Measurements from ENCODE around the gene MINDY4.

MINDY4 gene

DNA sequence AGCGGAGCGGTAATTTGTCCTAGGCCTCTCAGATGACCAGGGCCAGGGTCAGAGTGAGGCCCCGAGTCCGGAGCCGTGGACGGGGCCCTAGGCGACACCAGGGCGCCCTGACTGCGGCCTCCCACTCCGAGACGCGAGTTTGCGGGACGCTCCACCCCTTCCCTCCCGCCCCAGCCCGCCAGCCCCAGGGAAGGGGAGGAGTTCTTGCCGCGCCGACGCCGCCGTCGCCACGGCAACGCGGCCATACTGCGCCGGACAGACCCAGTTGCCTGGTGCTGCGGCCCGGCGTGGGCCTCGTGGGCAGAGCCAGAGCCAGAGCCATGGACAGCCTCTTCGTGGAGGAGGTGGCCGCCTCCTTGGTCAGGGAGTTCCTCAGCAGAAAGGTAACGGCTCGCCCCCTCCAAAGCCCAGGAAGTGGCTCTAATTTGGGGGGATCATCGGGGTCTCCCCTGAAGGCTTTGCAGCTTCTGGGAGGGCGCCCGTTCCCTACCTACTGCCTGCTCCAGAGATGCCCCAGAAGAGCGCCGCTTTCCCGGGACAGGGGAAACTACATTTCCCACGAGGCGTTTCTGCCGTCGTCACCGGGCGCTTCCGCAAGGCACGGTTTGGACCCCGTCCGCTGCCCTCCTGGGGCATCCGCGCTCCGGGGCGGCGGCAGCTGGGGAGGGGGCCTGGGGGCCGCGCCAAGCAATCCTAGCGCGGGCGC lies at the start of gene MINDY4:
Gene MINDY4, plus strand, starts transcription at position 244 of the 706 bp plus-strand sequence. Its CDS starts 77 bp downstream, at position 321.
- Mint-ChIP-seq H3K27ac (peak within 1 kb of the TSS; percentile 60), H3K36me3 (ENCODE audit: low read depth) (no peaks in the 10 kb centered on the region), H3K9me3 (no peaks in the 10 kb centered on the region), H3K4me3 (peak within 1 kb of the TSS; percentile 82), H3K4me1 (ENCODE audit: low read depth) (peaks cover 12% of the 10 kb centered on the region), H3K27me3 (no peaks in the 10 kb centered on the region)

DNA sequence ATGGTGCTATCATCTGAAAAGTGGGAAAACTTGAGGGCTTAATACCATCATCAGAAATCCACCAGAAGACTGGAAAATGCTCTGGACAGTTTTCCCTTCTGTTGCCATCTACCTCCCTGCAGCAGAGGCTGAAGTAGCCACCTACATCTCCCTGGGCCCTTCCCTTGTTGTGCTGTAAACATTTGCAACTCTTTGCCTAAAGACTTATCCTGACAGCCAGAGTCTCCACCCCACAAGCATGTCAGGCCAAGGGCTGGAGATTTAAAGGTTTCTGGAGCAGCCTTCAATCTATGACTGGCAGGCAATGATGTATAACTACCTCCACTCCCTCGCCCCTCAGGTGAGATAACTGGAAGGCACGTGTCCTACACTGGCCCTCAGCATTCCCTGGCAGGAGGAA lies 49.0 kb upstream of the MINDY4 start:
- no peak overlapping the region for H3K4me3 Mint-ChIP-seq
- H3K27me3 Mint-ChIP-seq: no peaks in the 10 kb centered on the region
- H3K36me3 Mint-ChIP-seq (ENCODE audit: low read depth): peaks cover 23% of the 10 kb centered on the region
- peaks cover 20% of the 10 kb centered on the region for H3K9me3 Mint-ChIP-seq
- H3K27ac Mint-ChIP-seq: no peak overlapping the region
- H3K4me1 Mint-ChIP-seq (ENCODE audit: low read depth): peaks cover 17% of the 10 kb centered on the region

DNA sequence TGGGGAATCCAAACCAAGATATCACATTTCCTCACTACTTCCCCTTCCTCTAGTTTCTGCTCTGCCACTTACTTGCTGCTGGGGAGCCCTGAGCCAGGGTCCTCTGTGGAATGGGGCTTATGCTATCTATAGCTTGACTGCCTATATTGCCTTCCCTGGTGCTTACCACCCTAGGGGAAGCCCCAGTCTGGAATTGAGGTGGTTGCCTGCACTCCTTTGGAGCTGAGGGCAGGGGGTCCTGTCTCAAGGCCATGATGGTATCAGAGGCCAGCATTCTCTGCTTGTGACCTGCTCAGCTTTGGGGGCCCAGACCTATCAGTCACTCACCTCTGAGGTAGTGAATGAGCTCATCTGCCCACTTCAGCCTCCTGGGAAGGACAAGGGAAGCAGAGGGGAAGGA lies 48.5 kb upstream of the MINDY4 start:
- Mint-ChIP-seq H3K36me3 (ENCODE audit: low read depth) (peaks cover 20% of the 10 kb centered on the region), H3K4me1 (ENCODE audit: low read depth) (peaks cover 21% of the 10 kb centered on the region), H3K27ac (no peak overlapping the region), H3K27me3 (no peaks in the 10 kb centered on the region), H3K4me3 (no peak overlapping the region), H3K9me3 (peaks cover 18% of the 10 kb centered on the region)

DNA sequence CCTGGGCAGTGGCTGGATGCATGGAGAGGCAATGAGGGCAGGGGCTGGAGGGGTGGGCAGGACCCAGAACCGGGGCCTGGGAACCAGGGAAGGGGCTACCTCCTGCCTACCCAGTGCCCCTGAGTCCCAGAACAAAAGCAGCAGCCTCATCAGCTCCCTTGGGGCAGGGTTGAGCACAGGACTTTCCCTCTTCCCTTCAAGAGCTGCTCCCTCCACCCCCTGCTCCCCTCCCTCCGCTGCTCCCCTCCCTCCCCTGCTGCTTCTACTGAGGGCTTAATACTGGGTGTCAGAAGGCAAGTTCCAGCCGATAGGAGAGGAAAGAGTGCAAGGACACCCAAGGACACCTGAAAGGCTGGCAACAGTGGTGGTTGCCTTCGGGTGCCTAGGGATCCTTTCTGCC lies 47.4 kb upstream of the MINDY4 start:
- Mint-ChIP-seq H3K27me3 (no peaks in the 10 kb centered on the region), H3K27ac (no peak overlapping the region), H3K4me1 (ENCODE audit: low read depth) (peaks cover 32% of the 10 kb centered on the region), H3K4me3 (no peak overlapping the region), H3K9me3 (peaks cover 7% of the 10 kb centered on the region), H3K36me3 (ENCODE audit: low read depth) (peaks cover 9% of the 10 kb centered on the region)

DNA sequence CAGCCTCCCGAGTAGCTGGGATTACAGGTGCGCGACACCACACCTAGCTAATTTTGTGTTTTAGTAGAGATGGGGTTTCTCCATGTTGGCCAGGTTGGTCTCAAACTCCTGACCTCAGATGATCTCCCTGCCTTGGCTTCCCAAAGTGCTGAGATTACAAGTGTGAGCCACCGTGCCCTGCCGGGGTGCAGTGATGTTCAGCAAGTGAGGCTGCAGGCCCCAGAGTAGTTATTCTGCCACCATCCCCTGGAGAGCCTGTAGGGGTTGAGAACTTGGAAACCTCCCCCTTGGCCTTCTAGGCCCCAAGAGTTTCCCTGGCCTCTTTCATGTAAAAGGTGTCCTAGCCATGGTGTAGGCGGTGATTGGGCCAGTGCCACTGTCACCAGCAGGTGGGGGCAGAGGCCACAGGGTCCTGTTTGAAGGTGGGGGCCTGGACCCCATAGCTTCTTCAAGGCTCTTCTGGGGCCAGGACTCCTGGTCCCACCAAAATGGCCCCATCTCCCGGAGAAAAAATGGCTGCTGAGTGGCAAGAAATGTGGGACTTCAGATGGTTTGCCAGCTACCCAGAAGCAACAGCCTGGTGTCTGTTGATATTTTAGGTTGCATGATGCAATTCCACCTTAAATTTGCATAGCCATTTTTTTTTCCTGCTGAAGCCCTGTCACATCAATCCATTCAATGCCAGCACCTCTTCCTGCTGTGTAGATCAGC lies 44.8 kb upstream of the MINDY4 start:
- H3K27me3 Mint-ChIP-seq: no peaks in the 10 kb centered on the region
- H3K27ac Mint-ChIP-seq: peak overlapping the region; percentile 89
- peaks cover 36% of the 10 kb centered on the region for H3K4me1 Mint-ChIP-seq (ENCODE audit: low read depth)
- H3K36me3 Mint-ChIP-seq (ENCODE audit: low read depth): no peaks in the 10 kb centered on the region
- H3K9me3 Mint-ChIP-seq: no peaks in the 10 kb centered on the region
- H3K4me3 Mint-ChIP-seq: peak overlapping the region; percentile 62

DNA sequence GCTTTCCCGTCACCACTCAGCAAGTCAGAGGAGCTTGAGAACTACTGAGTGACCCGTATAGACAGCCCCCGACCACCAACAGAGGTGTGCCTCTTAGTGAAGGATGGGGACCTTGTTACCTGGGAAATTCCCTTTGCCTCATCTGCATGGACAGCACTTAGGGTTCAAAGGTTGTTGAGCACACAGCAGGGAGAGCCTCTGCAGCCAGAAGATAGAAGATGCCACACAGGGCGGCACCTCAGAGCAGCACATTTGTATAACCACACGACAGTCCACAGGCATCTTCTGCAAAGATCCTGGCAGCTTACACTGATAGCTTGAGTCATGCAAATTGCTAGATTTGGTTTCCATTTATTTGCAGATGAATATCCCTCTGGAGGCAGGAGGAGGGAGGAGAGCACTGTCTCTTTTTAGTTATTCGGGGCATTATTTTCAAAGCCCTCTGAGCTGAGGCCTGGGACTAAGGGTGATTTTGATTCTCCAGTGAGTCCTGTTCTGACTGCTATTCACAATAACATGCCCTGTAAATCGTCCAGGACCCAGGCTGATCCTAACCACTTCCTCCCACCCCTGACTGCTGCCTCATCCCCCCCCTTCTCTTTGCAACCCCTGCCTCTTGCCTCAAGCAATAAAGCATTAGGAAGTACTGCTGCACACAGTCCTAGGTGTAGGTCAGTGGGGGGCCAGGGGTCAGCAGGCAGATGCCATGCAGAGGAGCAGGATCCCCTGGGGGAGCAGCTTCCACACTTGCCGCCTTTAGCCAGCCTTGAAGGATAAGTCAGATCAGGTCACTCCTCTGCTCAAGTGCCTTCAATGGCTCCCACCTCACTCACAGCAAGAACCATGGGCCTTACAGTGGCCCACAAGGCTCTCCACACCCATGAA lies 43.9 kb upstream of the MINDY4 start:
- Mint-ChIP-seq H3K9me3 (no peaks in the 10 kb centered on the region), H3K36me3 (ENCODE audit: low read depth) (no peaks in the 10 kb centered on the region), H3K27me3 (no peaks in the 10 kb centered on the region), H3K4me1 (ENCODE audit: low read depth) (peaks cover 44% of the 10 kb centered on the region), H3K27ac (peak overlapping the region; percentile 89), H3K4me3 (peak overlapping the region; percentile 62)

DNA sequence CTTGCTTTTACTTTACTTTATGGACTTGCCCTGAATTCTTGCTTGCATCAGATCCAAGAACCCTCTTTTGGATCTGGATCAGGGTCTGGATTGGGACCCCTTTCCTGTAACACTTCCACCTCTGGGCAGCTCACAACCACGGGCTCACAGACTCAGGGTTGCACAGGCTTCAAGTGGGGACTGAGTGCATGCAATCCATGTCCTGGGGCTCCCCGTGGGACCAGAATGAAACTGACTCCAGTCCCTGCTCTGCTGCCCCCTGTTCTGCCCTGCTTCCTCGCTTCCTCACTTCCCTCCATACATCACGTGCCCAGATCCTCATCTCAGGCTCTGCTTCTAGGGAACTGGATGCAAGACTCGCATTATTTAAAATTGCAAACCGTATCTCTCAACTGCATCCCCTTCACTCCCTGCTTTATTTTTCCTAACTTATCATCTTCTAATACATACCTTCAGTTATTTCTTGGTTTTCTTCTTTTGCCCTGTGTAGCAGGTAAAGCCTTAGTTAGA lies 42.6 kb upstream of the MINDY4 start:
- Mint-ChIP-seq H3K4me1 (ENCODE audit: low read depth) (peaks cover 44% of the 10 kb centered on the region), H3K36me3 (ENCODE audit: low read depth) (no peaks in the 10 kb centered on the region), H3K4me3 (no peak overlapping the region), H3K27ac (no peak overlapping the region), H3K27me3 (no peaks in the 10 kb centered on the region), H3K9me3 (no peaks in the 10 kb centered on the region)

DNA sequence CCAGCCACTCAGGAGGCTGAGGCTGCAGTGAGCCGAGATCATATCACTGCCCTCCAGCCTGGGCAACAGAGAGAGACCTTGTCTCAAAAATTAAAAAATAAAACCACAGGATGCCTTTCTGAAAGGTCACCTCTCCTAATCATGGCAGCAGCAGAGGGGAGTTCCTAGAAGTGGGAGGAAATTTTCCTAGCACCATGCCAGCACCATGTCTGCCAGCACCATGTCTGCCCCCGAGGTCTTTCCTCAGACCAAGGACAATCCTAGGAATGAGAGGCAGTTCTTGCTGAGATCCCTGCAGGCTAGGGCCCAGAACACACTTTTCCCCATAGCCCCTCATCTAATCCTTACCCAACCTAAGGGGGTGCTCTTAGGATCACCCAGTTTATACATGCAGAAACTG lies 41.6 kb upstream of the MINDY4 start:
- Mint-ChIP-seq H3K27me3 (no peaks in the 10 kb centered on the region), H3K36me3 (ENCODE audit: low read depth) (no peaks in the 10 kb centered on the region), H3K9me3 (no peaks in the 10 kb centered on the region), H3K4me1 (ENCODE audit: low read depth) (peaks cover 44% of the 10 kb centered on the region), H3K4me3 (no peak overlapping the region), H3K27ac (no peak overlapping the region)

DNA sequence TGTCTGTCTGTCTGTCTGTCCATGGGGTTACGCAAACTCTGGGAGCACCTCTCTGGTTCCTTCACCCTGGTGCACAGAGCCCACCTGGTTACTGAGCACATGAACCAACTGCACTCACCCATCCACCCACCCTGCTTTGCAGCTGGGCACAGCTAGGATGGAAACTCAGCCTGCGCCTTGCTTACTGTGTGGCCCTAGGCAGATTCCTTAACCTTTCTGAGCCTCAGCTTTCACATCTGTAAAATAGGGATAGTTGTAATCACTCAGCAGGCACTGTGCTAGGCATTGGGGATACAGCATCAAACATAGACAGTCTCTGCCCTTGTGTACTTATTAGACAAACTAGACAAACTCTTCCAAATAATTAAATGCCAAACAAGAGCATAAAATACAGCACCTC lies 41.1 kb upstream of the MINDY4 start:
- no peaks in the 10 kb centered on the region for H3K36me3 Mint-ChIP-seq (ENCODE audit: low read depth)
- no peak overlapping the region for H3K27ac Mint-ChIP-seq
- H3K27me3 Mint-ChIP-seq: no peaks in the 10 kb centered on the region
- no peak overlapping the region for H3K4me3 Mint-ChIP-seq
- H3K4me1 Mint-ChIP-seq (ENCODE audit: low read depth): peaks cover 44% of the 10 kb centered on the region
- H3K9me3 Mint-ChIP-seq: no peaks in the 10 kb centered on the region

DNA sequence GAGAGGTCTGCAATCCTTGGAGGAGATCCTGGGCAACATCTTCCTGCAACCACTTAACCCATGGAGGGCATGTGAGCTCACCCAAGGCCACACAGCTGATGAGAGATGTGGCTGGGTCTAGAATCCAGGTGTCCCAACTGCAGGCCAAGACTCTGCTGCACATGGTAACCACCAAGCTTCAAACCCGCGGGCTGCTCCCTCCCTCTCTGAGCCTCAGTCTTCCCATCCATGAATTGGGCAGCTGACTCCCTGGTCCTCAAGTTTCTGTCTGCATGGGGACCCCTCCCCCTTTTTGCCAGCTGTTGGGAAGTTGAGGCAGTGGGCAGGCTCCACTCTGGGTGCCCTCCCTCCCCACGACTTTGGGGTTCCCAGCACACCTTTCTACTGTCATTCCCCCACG lies 40.2 kb upstream of the MINDY4 start:
- no peaks in the 10 kb centered on the region for H3K36me3 Mint-ChIP-seq (ENCODE audit: low read depth)
- H3K4me1 Mint-ChIP-seq (ENCODE audit: low read depth): peaks cover 38% of the 10 kb centered on the region
- no peak overlapping the region for H3K27ac Mint-ChIP-seq
- no peak overlapping the region for H3K4me3 Mint-ChIP-seq
- H3K27me3 Mint-ChIP-seq: no peaks in the 10 kb centered on the region
- H3K9me3 Mint-ChIP-seq: no peaks in the 10 kb centered on the region

DNA sequence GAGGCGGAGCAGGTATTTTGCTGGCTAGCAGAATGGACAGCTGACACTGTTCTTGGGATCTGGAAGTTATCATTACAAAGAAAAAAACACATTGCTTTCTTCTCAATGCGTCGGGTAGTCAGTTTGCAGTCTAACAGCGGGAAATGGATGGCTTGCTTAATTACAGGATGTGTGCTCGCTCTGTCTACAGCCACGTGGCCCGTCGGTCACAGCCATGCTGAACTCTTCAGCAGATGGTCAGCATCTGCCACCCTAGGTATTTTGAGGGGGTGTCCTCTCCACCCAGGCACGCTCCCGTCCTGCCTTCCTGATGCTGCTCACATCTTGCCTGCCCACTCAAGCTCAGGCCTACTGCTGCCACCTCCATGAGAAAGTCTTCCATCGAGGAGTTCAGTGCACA lies 39.6 kb upstream of the MINDY4 start:
- no peak overlapping the region for H3K27ac Mint-ChIP-seq
- no peak overlapping the region for H3K4me3 Mint-ChIP-seq
- H3K27me3 Mint-ChIP-seq: no peaks in the 10 kb centered on the region
- peaks cover 33% of the 10 kb centered on the region for H3K4me1 Mint-ChIP-seq (ENCODE audit: low read depth)
- no peaks in the 10 kb centered on the region for H3K36me3 Mint-ChIP-seq (ENCODE audit: low read depth)
- H3K9me3 Mint-ChIP-seq: no peaks in the 10 kb centered on the region

DNA sequence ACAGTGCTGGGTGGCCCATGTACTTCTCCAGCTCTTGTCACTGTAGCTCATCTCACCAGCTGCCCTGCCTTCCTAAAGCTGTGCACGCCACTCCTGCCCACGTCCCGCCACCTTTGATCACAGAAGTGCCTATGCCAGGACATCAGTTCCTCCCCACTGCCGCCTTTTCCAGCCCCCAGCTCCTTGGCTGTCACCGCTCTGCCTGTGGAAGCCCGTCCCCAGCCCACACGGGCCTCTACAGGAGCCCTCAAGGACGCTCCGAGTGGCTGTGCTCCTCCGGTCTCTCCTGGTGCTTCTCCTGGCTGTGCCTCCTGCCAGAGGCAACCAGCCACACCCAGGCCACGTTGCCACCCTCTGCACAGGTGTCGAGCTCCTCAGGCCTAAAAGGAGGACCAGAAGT lies 38.6 kb upstream of the MINDY4 start:
- H3K27me3 Mint-ChIP-seq: no peaks in the 10 kb centered on the region
- no peaks in the 10 kb centered on the region for H3K9me3 Mint-ChIP-seq
- H3K4me1 Mint-ChIP-seq (ENCODE audit: low read depth): peaks cover 30% of the 10 kb centered on the region
- H3K27ac Mint-ChIP-seq: no peak overlapping the region
- H3K36me3 Mint-ChIP-seq (ENCODE audit: low read depth): no peaks in the 10 kb centered on the region
- H3K4me3 Mint-ChIP-seq: no peak overlapping the region

DNA sequence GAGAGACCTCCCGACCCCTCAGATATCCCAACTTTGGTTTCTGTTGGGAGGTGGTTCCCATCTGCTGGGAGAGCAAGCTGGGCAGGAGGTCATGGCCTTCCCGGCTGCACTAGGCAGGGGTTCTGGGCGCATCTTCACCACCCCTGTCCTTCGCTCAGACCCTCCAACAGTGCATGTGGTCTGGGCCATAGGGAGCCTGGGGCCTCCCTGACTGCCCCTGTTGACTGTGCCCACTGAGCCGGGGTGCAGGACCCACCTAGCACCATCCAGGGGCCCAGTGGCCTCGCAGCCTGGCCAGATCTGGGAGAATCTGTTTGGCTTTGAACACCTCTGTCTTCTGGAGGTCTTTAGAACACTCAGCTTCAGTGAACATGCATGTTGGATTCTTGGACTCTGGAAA lies 38.0 kb upstream of the MINDY4 start:
- Mint-ChIP-seq H3K4me3 (no peak overlapping the region), H3K27me3 (no peaks in the 10 kb centered on the region), H3K36me3 (ENCODE audit: low read depth) (no peaks in the 10 kb centered on the region), H3K4me1 (ENCODE audit: low read depth) (peaks cover 30% of the 10 kb centered on the region), H3K9me3 (no peaks in the 10 kb centered on the region), H3K27ac (no peak overlapping the region)

DNA sequence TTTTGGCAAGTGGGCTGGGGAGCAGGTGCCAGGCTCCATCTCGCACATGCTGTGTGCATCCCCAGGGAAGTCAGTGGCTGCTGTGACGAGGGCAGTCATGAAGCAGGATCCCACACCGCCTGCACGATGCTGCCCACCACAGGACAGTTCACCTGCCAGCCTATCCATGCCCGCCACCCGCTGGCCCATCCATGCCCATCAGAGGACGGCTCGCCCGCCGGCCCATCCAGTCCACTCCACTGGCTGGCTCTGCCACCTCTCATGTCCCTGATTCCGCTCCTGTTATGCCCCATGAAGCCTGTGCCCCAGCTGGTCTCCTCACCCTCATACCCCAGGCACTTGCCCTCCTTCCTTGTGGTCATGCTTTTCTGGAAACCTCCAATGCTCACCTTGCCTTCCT lies 37.5 kb upstream of the MINDY4 start:
- H3K4me3 Mint-ChIP-seq: no peak overlapping the region
- peaks cover 30% of the 10 kb centered on the region for H3K4me1 Mint-ChIP-seq (ENCODE audit: low read depth)
- no peak overlapping the region for H3K27ac Mint-ChIP-seq
- H3K36me3 Mint-ChIP-seq (ENCODE audit: low read depth): no peaks in the 10 kb centered on the region
- H3K27me3 Mint-ChIP-seq: no peaks in the 10 kb centered on the region
- no peaks in the 10 kb centered on the region for H3K9me3 Mint-ChIP-seq

DNA sequence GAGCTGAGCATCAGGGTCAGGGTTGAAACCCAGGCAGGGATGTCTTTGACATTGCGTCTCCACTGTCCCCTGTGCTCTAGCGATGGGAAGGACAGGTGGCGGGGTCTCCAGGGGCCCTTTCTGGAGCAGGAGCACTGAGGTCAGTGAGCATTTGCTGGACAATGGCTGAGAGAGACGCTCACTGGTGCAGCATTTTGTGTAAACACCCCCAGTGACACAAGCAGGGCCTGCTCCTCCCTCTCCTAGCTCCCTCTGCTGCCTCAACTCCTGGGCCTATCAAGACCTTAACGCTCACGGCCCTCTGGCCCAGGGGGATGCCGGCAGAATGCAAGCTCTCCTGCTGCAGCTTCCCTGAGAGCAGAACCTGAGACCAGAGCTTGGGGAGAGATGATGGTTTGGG lies 36.7 kb upstream of the MINDY4 start:
- Mint-ChIP-seq H3K27ac (no peak overlapping the region), H3K9me3 (no peaks in the 10 kb centered on the region), H3K4me3 (no peak overlapping the region), H3K4me1 (ENCODE audit: low read depth) (peaks cover 32% of the 10 kb centered on the region), H3K36me3 (ENCODE audit: low read depth) (no peaks in the 10 kb centered on the region), H3K27me3 (no peaks in the 10 kb centered on the region)

All from stimulated activated naive CD8-positive, alpha-beta T cell treated with anti-CD3 and anti-CD28 coated beads, Interleukin-15, Interleukin-2, amounts not matched to agents 100 ng/mL and 50 ng/mL, for 24 hours (primary cell).